ENCODE results near the gene CFAP161. TPM values are rescaled to one million over a fixed set of nuclear protein-coding genes. Genes with fewer than 3 reads are reported as not detected.

Gene CFAP161
- polyA plus RNA-seq, 3 donors, result not detected

GRCh38 chr15:81185631-81186295 is 51.7 kb downstream of the CFAP161 start:
- H3K4me1 Mint-ChIP-seq, result peaks cover 22% of the 10 kb centered on the region
- H3K9me3 ChIP-seq (replicated peaks in 1 of 2; ENCODE audit: control insufficient read depth in 1 of 2, insufficient read depth in 1 of 2, low read length in 2 of 2), result no peaks in the 10 kb centered on the region
- H3K9ac ChIP-seq (ENCODE audit: insufficient read depth, low read length, poor library complexity, severe bottlenecking), result peak overlapping the region; percentile 12
- no peaks in the 10 kb centered on the region for H4K20me1 ChIP-seq (ENCODE audit: insufficient read depth, low read length)
- no peak for DNase-seq
- H3K36me3 Mint-ChIP-seq, result no peaks in the 10 kb centered on the region
- H3K4me3 ChIP-seq (replicated peaks in 1 of 3; ENCODE audit: low read depth in 2 of 3, low read length in 3 of 3), result no peak overlapping the region
- peaks cover 2 to 17% of the 10 kb centered on the region in 2 donors for H3K27me3 ChIP-seq (ENCODE audit: control insufficient read depth in 2 of 2, insufficient read depth in 2 of 2, low read length in 2 of 2)
- intact Hi-C loops (cut with micrococcal nuclease), result no loop called here
- no peaks in the 10 kb centered on the region for H3K79me2 ChIP-seq (ENCODE audit: insufficient read depth, low read length)
- H3K4me1 ChIP-seq (ENCODE audit: control insufficient read depth in 1 of 2, insufficient read depth in 2 of 2, low read length in 2 of 2), result peaks cover 15 to 19% of the 10 kb centered on the region in 2 donors
- peaks cover 11 to 20% (median 19%) of the 10 kb centered on the region in 3 donors for H3K27me3 Mint-ChIP-seq (ENCODE audit: low read depth in 3 of 3)
- no peaks in the 10 kb centered on the region for H3K9me3 Mint-ChIP-seq
- no peaks in the 10 kb centered on the region for H3K36me3 ChIP-seq (replicated peaks in 1 of 2; ENCODE audit: control insufficient read depth in 1 of 2, insufficient read depth in 2 of 2, low read length in 2 of 2)
- no peak overlapping the region for H3K27ac Mint-ChIP-seq
- H3K4me3 Mint-ChIP-seq, result no peak overlapping the region
- H2AFZ ChIP-seq (ENCODE audit: insufficient read depth, low read depth, low read length, poor library complexity, severe bottlenecking), result no peak overlapping the region
- no peak for TF ChIP-seq CTCF (IDR thresholded peaks at IDR 0.05)
- H3K27ac ChIP-seq (ENCODE audit: low read depth in 1 of 2, low read length in 2 of 2), result no peak overlapping the region
- H3K4me2 ChIP-seq (replicated peaks; ENCODE audit: extremely low read depth, low read length, poor library complexity, severe bottlenecking), result no peak overlapping the region
- WGBS (ENCODE audit: insufficient coverage), result 87% methylated on average over 3 of the region's 5 CpGs

DNA sequence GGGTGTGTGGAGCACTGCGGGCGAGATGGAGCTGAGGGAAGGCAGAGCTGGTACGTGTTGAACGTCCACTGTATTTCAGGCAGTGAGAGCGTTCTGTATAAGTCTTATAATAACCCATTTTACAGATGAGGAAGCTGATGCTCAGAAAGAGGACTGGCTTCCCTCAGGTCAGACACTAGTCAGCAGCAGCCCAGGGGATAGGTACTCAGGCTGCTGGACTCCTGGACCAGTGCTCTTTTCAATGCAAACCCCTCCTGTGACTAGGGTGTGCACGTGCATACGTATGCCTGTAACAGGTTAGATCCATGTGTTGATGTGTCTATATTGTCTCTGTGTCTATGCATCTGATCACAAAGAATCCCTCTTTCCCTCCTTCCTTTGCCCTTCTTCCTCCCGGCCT is 54.3 kb downstream of the CFAP161 start:
- Mint-ChIP-seq H3K36me3 (no peaks in the 10 kb centered on the region), H3K9me3 (no peaks in the 10 kb centered on the region), H3K27me3 (ENCODE audit: low read depth in 3 of 3) (peaks cover 2 to 4% (median 2%) of the 10 kb centered on the region in 3 donors), H3K4me3 (no peak overlapping the region), H3K27ac (peak overlapping the region in 1 of 7 donors; percentile 31), H3K4me1 (peaks cover 14% of the 10 kb centered on the region)
- Histone ChIP-seq H4K20me1 (ENCODE audit: insufficient read depth, low read length) (no peaks in the 10 kb centered on the region), H3K4me1 (ENCODE audit: control insufficient read depth in 1 of 2, insufficient read depth in 2 of 2, low read length in 2 of 2) (peaks cover 6 to 12% of the 10 kb centered on the region in 2 donors), H3K27ac (ENCODE audit: low read depth in 1 of 2, low read length in 2 of 2) (no peak overlapping the region), H3K4me2 (replicated peaks; ENCODE audit: extremely low read depth, low read length, poor library complexity, severe bottlenecking) (no peak overlapping the region), H2AFZ (ENCODE audit: insufficient read depth, low read depth, low read length, poor library complexity, severe bottlenecking) (no peak overlapping the region), H3K79me2 (ENCODE audit: insufficient read depth, low read length) (no peaks in the 10 kb centered on the region), H3K9me3 (replicated peaks in 1 of 2; ENCODE audit: control insufficient read depth in 1 of 2, insufficient read depth in 1 of 2, low read length in 2 of 2) (no peaks in the 10 kb centered on the region), H3K27me3 (ENCODE audit: control insufficient read depth in 2 of 2, insufficient read depth in 2 of 2, low read length in 2 of 2) (no peaks in the 10 kb centered on the region), H3K36me3 (replicated peaks in 1 of 2; ENCODE audit: control insufficient read depth in 1 of 2, insufficient read depth in 2 of 2, low read length in 2 of 2) (no peaks in the 10 kb centered on the region), H3K4me3 (replicated peaks in 1 of 3; ENCODE audit: low read depth in 2 of 3, low read length in 3 of 3) (no peak overlapping the region), H3K9ac (ENCODE audit: insufficient read depth, low read length, poor library complexity, severe bottlenecking) (no peak overlapping the region)
- TF ChIP-seq CTCF (IDR thresholded peaks at IDR 0.05), result no peak
- WGBS (ENCODE audit: insufficient coverage), result 84% methylated on average over 4 of the region's 8 CpGs
- intact Hi-C loops (cut with micrococcal nuclease), result no loop called here
- DNase-seq, result no peak
